GM21367 (cell line): Measurements from ENCODE around the gene ZNF506.
"Not testable (repeated sequence)": the region's sequence is repeated elsewhere in the genome, so short reads cannot be mapped to it uniquely, and the experiment has no call there.

Source experiments
- ATAC-seq: cut with Tn5 transposase; IDR thresholded peaks from one replicate; pipeline ENCODE4 v1.9.1; 2021; ENCODE audit not compliant: unreplicated experiment

The ZNF506 gene

GRCh38 chr19:19781791-19782190, 39.8 kb downstream of the ZNF506 start:
- not testable (repeated sequence) for ATAC-seq

GRCh38 chr19:19778666-19779065, 42.9 kb downstream of the ZNF506 start:
- ATAC-seq = no peak

- ATAC-seq = no peak
These were observed 43.9 kb downstream of the ZNF506 start for GRCh38 chr19:19777692-19778091.

- peak; percentile 96 for ATAC-seq
These were observed 45.1 kb downstream of the ZNF506 start for GRCh38 chr19:19776206-19777008.

- ATAC-seq = peak; percentile 9
These were observed 45.7 kb downstream of the ZNF506 start for GRCh38 chr19:19775891-19776205.

GRCh38 chr19:19774354-19775033, 47.1 kb downstream of the ZNF506 start:
- no peak for ATAC-seq

- not testable (repeated sequence) for ATAC-seq
These were observed 49.6 kb downstream of the ZNF506 start for GRCh38 chr19:19771963-19772362.

GRCh38 chr19:19769971-19770370, 51.6 kb downstream of the ZNF506 start:
- ATAC-seq = not testable (repeated sequence)

- ATAC-seq = no peak
These were observed 63.4 kb downstream of the ZNF506 start for GRCh38 chr19:19758164-19758563.

GRCh38 chr19:19752760-19753403, 68.7 kb downstream of the ZNF506 start:
- ATAC-seq = no peak

GRCh38 chr19:19751846-19752245, 69.7 kb downstream of the ZNF506 start:
- no peak for ATAC-seq

- ATAC-seq = no peak
These were observed 70.4 kb downstream of the ZNF506 start for GRCh38 chr19:19750842-19751790.

- ATAC-seq = no peak
These were observed 71.4 kb downstream of the ZNF506 start for GRCh38 chr19:19749908-19750841.

GRCh38 chr19:19749117-19749907, 72.2 kb downstream of the ZNF506 start:
- ATAC-seq = no peak

GRCh38 chr19:19748249-19748938, 73.2 kb downstream of the ZNF506 start:
- ATAC-seq = no peak

- ATAC-seq = no peak
These were observed 74.0 kb downstream of the ZNF506 start for GRCh38 chr19:19747357-19748220.
